Type B pancreatic cell (in vitro differentiated cells): ENCODE data around the gene SSH2. TPM values are rescaled to one million over a fixed set of nuclear protein-coding genes. Genes with fewer than 3 reads are reported as not detected.
A peak's percentile ranks its signal among the peaks of the same experiment; 100 is the strongest.
"Not testable (repeated sequence)": the region's sequence is repeated elsewhere in the genome, so short reads cannot be mapped to it uniquely, and the experiment has no call there.

Experiments
- DNase-seq: peaks from one replicate; pipeline ENCODE4 v3.0.0; 2021; ENCODE audit warnings: mixed read lengths; ENCODE audit not compliant: unreplicated experiment; ENCODE audit errors: extremely low spot score
- H3K27ac Mint-ChIP-seq: 2 replicates; pipeline ENCODE4 v1.8.0; 2021; ENCODE audit warnings: mild to moderate bottlenecking, mixed read lengths
- H3K27me3 Mint-ChIP-seq: 2 replicates; pipeline ENCODE4 v1.8.0; 2021; ENCODE audit warnings: mixed read lengths
- H3K36me3 Mint-ChIP-seq: 2 replicates; pipeline ENCODE4 v1.8.0; 2021; ENCODE audit warnings: mixed read lengths
- H3K4me1 Mint-ChIP-seq: one replicate; pipeline ENCODE4 v1.8.0; 2021; ENCODE audit warnings: mixed read lengths; ENCODE audit not compliant: unreplicated experiment
- H3K4me3 Mint-ChIP-seq: 2 replicates; pipeline ENCODE4 v1.8.0; 2021; ENCODE audit warnings: mild to moderate bottlenecking, mixed read lengths
- H3K9me3 Mint-ChIP-seq: 2 replicates; pipeline ENCODE4 v1.8.0; 2021; ENCODE audit warnings: mixed read lengths
- total RNA-seq: library from RNA; stranded (reverse); gene quantifications from 2 replicates; pipeline ENCODE4 v1.2.1, GENCODE V29; 2021; ENCODE audit warnings: low replicate concordance
- TF ChIP-seq, protein P1 (sequence below): fragments of 200-600 bp; sonication (generic); conservative IDR thresholded peaks from 2 replicates; pipeline ENCODE4 v1.5.0; 2021; ENCODE audit warnings: antibody characterized with exemption, mild to moderate bottlenecking

Gene SSH2
- total RNA-seq, 1 donor from 2014 or later, result 23.8 TPM

DNA sequence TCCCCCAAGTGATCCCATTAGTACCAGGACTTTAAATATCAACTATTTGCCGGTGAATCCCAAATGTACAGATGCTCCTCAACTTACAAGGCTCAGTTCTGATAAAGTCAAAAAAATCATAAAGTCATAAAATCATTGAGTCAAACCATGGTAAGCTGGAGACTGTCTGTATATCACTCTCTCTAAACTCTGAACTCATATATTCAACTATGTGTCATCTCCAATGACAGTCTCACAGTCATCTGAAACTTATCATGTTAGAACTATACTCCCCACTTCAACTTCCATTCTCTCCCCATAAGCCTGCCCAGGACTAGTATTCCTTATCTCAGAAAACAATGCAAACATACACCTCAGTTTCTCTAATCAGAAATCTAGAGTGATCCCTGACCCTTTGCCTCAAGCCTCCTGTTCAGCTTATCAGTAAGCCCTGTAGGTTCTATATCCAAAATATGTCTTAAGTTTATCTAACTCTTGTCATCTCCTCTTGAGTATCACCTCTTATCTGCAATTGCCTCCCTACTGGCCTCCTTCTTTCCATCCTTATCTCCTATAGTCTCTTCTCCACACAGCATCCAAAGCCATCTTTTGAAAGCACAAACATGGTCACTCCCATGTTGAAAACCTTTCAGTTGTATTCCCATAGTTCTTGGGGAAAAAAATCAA is 55.0 kb downstream of the SSH2 start:
- no peaks in the 10 kb centered on the region for H3K27me3 Mint-ChIP-seq
- H3K9me3 Mint-ChIP-seq, result no peaks in the 10 kb centered on the region
- H3K4me1 Mint-ChIP-seq, result peaks cover 15% of the 10 kb centered on the region
- DNase-seq, result no peak
- H3K4me3 Mint-ChIP-seq, result no peak overlapping the region
- TF ChIP-seq, protein P1, sequence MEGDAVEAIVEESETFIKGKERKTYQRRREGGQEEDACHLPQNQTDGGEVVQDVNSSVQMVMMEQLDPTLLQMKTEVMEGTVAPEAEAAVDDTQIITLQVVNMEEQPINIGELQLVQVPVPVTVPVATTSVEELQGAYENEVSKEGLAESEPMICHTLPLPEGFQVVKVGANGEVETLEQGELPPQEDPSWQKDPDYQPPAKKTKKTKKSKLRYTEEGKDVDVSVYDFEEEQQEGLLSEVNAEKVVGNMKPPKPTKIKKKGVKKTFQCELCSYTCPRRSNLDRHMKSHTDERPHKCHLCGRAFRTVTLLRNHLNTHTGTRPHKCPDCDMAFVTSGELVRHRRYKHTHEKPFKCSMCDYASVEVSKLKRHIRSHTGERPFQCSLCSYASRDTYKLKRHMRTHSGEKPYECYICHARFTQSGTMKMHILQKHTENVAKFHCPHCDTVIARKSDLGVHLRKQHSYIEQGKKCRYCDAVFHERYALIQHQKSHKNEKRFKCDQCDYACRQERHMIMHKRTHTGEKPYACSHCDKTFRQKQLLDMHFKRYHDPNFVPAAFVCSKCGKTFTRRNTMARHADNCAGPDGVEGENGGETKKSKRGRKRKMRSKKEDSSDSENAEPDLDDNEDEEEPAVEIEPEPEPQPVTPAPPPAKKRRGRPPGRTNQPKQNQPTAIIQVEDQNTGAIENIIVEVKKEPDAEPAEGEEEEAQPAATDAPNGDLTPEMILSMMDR, result no peak
- no peak overlapping the region for H3K27ac Mint-ChIP-seq
- H3K36me3 Mint-ChIP-seq, result peaks cover 3% of the 10 kb centered on the region

GRCh38 chr17:29874358-29874757 is 55.7 kb downstream of the SSH2 start:
- not testable (repeated sequence) for H3K27me3 Mint-ChIP-seq, H3K36me3 Mint-ChIP-seq, H3K9me3 Mint-ChIP-seq, H3K4me3 Mint-ChIP-seq, DNase-seq, H3K27ac Mint-ChIP-seq
- peaks cover 15% of the 10 kb centered on the region for H3K4me1 Mint-ChIP-seq

DNA sequence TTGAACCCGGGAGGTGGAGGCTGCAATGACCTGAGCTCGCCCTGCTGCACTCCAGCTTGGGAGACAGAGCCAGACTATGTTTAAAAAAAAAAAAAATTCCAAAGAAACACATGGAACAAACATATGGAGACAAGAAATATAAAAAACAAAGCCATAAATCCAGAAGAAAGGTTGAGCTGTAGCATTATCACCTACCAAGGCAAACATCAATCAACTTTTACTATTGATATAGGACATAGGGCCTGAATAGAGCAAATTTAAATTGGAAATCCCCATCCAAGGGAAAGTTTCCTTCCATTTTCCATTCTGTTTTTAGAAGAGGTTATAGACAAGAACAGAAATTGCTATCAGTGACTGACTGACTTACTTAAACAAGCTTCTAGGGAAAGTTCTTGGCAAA is 56.6 kb downstream of the SSH2 start:
- TF ChIP-seq, protein P1, result no peak
- Mint-ChIP-seq H3K9me3 (no peaks in the 10 kb centered on the region), H3K4me3 (no peak overlapping the region), H3K36me3 (peaks cover 3% of the 10 kb centered on the region), H3K27ac (no peak overlapping the region), H3K27me3 (no peaks in the 10 kb centered on the region), H3K4me1 (peaks cover 15% of the 10 kb centered on the region)
- no peak for DNase-seq

DNA sequence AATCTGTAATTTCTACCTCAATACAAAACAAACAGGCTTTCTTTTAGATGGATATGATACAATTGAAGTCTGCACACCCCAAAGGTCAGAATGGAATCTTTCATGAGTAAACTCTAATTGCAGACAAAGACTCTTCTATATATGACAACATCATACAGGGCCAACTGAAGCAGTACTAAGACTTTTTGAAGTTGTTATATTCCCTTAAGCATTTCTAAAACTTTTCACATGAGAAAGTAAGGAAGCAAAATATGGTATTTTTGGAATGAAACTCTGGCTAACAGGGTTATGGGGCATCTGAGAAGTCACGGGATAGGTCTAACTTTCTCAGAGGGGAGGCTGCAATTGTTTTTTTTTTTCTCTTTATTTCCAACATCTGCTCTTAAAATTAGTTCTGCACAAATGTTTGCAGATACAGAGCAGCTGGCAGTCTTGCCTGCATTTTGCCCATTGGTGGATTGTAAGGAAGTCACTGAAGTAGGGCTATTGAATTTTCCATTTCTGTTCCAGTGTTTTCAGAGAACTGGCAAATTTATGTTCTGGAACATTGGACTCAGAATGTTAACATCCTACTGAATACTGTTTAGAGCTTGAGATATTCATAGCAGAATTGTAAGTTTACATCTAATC is 59.1 kb downstream of the SSH2 start:
- H3K27ac Mint-ChIP-seq, result no peak overlapping the region
- no peaks in the 10 kb centered on the region for H3K27me3 Mint-ChIP-seq
- no peaks in the 10 kb centered on the region for H3K36me3 Mint-ChIP-seq
- TF ChIP-seq, protein P1, result no peak
- no peak for DNase-seq
- peaks cover 24% of the 10 kb centered on the region for H3K4me1 Mint-ChIP-seq
- no peaks in the 10 kb centered on the region for H3K9me3 Mint-ChIP-seq
- H3K4me3 Mint-ChIP-seq, result no peak overlapping the region

DNA sequence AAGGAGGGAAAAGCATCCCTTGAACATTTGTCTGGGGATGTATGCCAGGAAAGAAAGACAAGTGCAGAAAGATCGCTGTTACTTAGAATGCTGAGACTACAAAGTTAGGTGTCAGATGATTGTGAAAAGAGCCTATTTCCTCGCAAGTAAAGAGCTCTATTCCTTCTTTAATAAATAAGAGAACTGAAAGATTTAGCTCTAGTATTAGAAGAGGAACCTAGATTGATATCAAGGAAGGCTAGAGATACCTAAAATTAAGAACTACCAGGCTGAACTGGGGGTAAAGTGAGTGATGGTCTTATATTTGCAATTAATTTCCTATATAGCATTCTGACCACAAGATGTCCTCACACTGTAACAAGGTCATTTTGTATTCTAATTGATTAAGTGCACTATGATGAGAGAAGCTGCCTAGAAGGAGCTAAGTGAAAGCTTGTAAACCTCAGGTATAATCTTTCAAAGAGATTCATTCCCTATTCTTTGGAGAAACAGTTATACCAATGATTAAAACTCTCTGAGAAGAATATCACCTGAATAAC is 62.3 kb downstream of the SSH2 start:
- peaks cover 23% of the 10 kb centered on the region for H3K4me1 Mint-ChIP-seq
- TF ChIP-seq, protein P1, result peak; percentile 44
- no peaks in the 10 kb centered on the region for H3K9me3 Mint-ChIP-seq
- no peak overlapping the region for H3K4me3 Mint-ChIP-seq
- H3K27me3 Mint-ChIP-seq, result no peaks in the 10 kb centered on the region
- no peak for DNase-seq
- no peak overlapping the region for H3K27ac Mint-ChIP-seq
- H3K36me3 Mint-ChIP-seq, result no peaks in the 10 kb centered on the region

- no peak overlapping the region for H3K27ac Mint-ChIP-seq
- TF ChIP-seq, protein P1, result no peak
Measured at GRCh38 chr17:29866746-29867404, 63.2 kb downstream of the SSH2 start.

More at GRCh38 chr17:29866746-29867404, 63.2 kb downstream of the SSH2 start:
- no peaks in the 10 kb centered on the region for H3K9me3 Mint-ChIP-seq
- H3K36me3 Mint-ChIP-seq, result no peaks in the 10 kb centered on the region
- no peak overlapping the region for H3K4me3 Mint-ChIP-seq
- H3K4me1 Mint-ChIP-seq, result peaks cover 28% of the 10 kb centered on the region
- H3K27me3 Mint-ChIP-seq, result no peaks in the 10 kb centered on the region
- DNase-seq, result no peak
